NCI-H2196 treated with DMSO at 0.1 percent for 48 hours (cell line): ENCODE results near the gene NOC2L.

ENCODE experiments used
- DNase-seq: peaks from one replicate; lab custom pipeline; 2025; ENCODE audit not compliant: unreplicated experiment; lab: John Stamatoyannopoulos, UW

NOC2L gene

GRCh38 chr1:930633-931138 is 28.4 kb downstream of the NOC2L start:
- no peak for DNase-seq

- DNase-seq, result no peak
Measured at GRCh38 chr1:929712-930632, 29.1 kb downstream of the NOC2L start.

GRCh38 chr1:928825-929661 is 30.0 kb downstream of the NOC2L start:
- DNase-seq, result no peak

- no peak for DNase-seq
Measured at GRCh38 chr1:927748-928147, 31.3 kb downstream of the NOC2L start.

- DNase-seq, result no peak
Measured at GRCh38 chr1:927234-927633, 31.8 kb downstream of the NOC2L start.

- DNase-seq, result peak; percentile 19
Measured at GRCh38 chr1:925561-926421, 33.3 kb downstream of the NOC2L start.

GRCh38 chr1:924656-925560 is 34.1 kb downstream of the NOC2L start:
- no peak for DNase-seq

- DNase-seq, result no peak
Measured at GRCh38 chr1:923991-924655, 34.9 kb downstream of the NOC2L start.

- peak; percentile 55 for DNase-seq
Measured at GRCh38 chr1:923131-923990, 35.7 kb downstream of the NOC2L start, which contains the start of gene SAMD11. SAMD11 (plus strand) TSS chr1:923923; CDS start chr1:924432, 509 bp downstream.

- DNase-seq, result peak; percentile 72
Measured at GRCh38 chr1:921011-921837, 37.8 kb downstream of the NOC2L start.

GRCh38 chr1:920521-920920 is 38.5 kb downstream of the NOC2L start:
- no peak for DNase-seq

- DNase-seq, result no peak
Measured at GRCh38 chr1:920010-920409, 39.0 kb downstream of the NOC2L start.

GRCh38 chr1:919271-919872 is 39.7 kb downstream of the NOC2L start:
- no peak for DNase-seq

GRCh38 chr1:918843-919242 is 40.2 kb downstream of the NOC2L start:
- DNase-seq, result no peak

- no peak for DNase-seq
Measured at GRCh38 chr1:918353-918752, 40.7 kb downstream of the NOC2L start.

GRCh38 chr1:917466-918091 is 41.5 kb downstream of the NOC2L start:
- no peak for DNase-seq

- no peak for DNase-seq
Measured at GRCh38 chr1:917076-917459, 42.0 kb downstream of the NOC2L start.
